HG02970 (cell line): Measurements from ENCODE around the gene PDE6G.
"Not testable (repeated sequence)": the region's sequence is repeated elsewhere in the genome, so short reads cannot be mapped to it uniquely, and the experiment has no call there.

Experiments
- ATAC-seq: cut with Tn5 transposase; IDR thresholded peaks from one replicate; pipeline ENCODE4 v1.9.1; 2021; ENCODE audit warnings: mild to moderate bottlenecking, moderate library complexity, moderate number of reproducible peaks; ENCODE audit not compliant: unreplicated experiment, low FRiP score

Gene PDE6G

DNA sequence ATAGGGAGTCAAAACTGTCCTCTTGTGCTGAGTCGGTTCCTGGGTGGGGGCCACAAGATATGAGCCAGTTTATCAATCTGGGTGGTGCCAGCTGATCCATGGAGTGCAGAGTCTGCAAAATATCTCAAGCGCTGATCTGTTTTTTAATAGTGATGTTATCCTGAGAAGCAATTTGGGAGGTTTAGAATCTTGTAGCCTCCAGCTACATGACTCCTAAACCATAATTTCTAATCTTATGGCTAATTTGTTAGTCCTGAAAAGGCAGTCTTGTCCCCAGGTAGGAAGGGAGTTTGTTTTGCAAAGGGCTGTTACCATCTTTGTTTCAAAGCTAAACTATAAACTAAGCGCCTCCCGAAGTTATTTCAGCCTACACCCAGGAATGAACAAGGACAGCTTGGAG lies 17.7 kb downstream of the PDE6G start:
- no peak for ATAC-seq

DNA sequence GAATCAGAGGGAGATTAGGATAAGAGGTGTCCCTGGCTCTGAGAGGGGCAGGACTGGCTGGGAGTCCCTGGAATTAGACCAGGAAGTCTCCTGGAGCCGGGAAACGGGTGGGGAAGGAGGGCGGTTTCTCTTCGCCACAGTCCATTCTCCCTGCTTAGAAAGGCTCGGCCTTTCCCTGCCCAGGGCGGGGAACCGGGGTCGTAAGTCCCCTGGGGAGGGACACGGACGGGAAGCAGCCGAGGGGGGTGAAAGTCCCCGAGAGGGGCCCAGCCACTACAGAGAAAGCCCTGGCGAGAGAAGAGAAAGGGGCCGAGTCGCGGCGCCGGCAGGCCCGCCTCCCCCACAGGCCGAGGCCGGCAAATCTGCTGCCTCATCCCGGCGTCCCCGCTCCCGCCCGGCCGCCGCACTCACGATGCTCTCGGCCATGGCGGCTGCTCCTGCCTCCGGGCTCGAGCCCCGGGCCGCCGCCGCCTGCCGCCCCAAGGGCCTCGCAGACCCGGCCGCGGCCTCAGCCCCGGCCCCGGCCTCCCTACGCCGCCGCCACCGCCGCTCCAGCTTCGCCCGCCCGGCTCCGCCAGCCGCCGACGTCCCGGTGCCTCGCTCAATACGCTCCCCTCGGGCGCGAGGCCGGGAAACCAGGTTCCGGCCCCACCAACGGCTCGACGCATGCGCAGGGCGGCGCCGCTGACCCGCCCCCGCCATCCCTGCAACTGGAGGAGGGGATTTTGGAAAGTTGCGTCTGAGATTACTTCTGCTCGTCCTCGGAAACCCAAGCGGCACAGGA lies 19.6 kb downstream of the PDE6G start, which contains the start of the genes NPLOC4 and TSPAN10:
TSS of gene NPLOC4 (minus strand) at position 608 of the 784 bp plus-strand sequence. CDS start at position 426, 182 bp downstream.
TSS of gene TSPAN10 (plus strand) at position 692 of the 784 bp plus-strand sequence. CDS start 5,217 bp downstream, outside the sequence.
- peak; percentile 92 for ATAC-seq

DNA sequence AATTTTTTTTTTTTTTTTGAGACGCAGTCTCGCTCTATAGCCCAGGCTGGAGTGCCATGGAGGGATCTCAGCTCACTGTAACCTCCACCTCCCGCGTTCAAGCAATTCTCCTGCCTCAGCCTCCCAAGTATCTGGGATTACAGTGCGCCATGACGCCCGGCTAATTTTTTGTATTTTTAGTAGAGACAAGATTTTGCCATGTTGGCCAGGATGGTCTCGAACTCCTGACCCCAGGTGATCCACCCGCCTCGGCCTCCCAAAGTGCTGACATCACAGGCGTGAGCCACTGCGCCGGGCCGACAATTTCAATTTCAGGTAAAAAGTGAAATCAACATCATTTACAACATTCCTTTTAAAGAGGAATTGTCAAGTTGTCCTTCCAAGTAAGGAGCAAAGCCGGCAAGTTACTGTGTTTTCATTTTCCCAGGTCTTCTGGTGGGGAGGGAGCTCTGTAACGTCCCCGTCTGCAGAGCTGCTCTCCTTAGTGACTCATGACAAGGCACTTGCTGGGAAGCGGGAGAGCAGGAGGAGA lies 20.3 kb downstream of the PDE6G start:
- ATAC-seq: peak; percentile 9

DNA sequence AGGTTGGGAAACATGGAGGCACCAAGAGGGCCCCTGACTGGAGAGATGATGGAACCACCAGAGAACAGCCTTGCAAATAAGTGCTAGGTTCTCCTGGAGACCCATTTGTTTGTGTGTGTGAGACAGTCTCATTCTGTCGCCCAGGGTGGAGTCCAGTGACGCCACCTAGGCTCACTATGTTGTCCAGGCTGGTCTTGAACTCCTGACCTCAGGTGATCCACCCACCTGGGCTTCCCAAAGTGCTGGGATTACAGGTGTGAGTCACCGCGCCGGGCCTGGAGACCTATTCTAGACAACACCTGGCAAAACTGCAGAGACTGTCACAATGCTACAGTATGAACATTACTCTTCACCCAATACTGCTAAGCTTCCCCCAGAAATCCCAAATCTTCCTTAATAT lies 20.9 kb downstream of the PDE6G start:
- ATAC-seq: no peak

DNA sequence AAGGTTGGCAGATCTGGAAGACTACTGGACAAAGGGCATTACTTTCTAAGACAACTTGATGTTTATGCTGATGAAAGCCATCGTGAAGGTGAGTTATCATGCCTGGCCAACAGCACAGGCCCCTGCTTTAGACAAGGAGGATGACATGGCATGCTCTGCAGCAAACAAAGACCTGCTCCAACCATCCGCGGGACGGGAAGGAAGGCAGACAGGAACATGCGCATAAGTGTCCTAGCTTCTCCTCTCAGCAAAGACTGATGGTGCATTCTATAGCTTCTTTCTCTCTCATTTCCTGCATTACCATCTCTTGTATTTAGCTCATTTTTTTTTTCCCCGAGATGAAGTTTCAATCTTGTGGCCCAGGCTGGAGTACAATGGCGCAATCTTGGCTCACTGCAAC lies 24.9 kb downstream of the PDE6G start:
- no peak for ATAC-seq

DNA sequence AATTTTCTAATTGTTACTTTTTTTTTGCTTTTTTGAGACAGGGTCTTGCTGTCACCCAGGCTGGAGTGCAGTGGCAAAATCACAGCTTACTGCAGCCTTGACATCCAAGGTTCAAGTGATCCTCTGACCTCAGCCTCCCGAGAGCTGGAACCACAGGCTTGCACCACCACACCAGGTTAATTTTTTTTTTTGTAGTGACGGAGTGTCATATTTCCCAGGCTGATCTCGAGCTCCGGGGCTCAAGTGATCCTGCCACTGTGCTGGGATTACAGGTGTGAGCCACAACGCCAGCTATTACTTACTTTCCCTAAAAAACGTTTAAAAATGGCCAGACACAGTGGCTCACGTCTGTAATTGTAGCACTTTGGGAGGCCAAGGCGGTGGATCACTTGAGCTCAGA lies 26.1 kb downstream of the PDE6G start:
- no peak for ATAC-seq

DNA sequence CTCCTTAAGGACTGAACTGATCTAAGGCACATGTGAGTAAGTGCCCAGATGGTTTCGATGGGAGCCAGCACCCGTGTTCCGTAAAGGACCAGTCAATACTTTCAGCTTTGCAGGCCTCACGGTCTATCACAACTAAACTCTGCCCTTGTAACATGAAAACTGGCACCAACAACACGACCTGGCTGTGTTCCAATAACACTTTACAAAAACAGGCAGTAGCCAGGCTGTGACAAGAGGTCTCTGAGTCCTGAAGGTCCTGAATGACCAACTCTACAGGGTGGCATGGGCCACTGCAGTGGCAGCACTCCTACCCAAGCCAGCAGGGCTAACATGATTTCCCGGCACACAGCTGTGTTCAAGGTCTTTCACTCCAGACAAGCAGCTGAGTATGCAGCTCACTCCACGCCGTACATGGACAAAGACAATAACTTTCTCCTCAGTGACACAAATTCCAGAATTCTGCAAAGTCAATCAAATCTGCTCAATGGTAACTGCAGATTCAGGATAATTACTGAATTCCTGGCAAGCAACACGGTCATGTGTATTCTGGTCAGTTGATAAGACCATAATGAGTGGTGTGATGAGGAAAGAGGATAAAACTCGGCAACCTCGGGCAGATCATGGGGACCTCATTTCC lies 34.7 kb downstream of the PDE6G start:
- ATAC-seq: no peak

DNA sequence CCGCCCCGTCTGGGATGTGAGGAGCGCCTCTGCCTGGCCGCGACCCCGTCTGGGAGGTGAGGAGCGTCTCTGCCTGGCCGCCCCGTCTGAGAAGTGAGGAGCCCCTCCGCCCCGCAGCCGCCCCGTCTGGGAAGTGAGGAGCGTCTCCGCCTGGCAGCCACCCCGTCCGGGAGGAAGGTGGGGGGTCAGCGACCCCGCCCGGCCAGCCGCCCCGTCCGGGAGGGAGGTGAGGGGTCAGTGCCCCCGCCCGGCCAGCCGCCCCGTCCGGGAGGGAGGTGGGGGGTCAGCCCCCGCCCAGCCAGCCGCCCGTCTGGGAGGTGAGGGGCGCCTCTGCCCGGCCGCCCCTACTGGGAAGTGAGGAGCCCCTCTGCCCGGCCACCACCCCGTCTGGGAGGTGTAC lies 38.0 kb downstream of the PDE6G start:
- not testable (repeated sequence) for ATAC-seq

DNA sequence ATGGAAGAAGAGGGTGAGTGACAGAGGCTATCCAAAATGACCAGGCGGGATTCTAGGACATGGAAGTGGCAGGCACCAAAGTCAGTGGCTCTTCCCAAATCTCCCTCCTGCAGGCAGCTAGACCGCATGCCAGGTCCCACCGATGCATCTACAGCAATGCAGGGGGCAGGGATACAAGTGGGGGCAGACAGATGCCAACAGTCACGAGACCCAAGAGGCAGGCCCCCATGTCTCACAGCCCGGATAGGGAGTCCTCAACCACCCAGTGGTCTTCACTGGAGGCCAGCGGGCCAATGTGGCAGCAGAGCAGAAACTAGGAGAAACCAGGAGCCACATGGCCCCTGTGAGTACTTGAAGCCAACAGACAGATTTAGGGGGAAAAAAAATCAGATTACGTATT lies 39.5 kb downstream of the PDE6G start:
- ATAC-seq: no peak

DNA sequence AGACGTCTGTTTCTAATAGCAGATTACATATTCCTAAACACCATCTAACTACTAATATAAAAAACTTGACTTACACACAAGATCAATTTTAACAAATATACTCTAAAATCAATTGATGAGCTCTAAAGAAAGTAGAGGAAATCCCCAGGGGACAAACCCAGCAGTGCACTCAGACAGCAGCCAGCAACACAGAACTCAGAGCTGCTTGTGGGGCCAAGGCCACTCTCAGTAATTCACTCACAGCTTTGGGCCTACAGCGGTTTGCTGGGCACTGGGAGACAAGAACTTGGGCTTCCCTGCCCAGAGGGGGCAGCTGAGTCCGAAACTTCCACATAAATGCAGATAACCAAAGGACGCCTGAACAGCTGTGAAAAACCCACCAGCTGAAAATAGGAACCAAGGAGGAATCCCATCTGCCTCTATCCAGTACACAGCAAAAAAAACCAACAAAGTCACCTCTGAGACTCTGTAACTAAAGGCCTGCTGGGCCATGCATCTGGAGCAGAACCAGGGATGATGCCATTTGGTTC lies 40.9 kb downstream of the PDE6G start:
- ATAC-seq: no peak

DNA sequence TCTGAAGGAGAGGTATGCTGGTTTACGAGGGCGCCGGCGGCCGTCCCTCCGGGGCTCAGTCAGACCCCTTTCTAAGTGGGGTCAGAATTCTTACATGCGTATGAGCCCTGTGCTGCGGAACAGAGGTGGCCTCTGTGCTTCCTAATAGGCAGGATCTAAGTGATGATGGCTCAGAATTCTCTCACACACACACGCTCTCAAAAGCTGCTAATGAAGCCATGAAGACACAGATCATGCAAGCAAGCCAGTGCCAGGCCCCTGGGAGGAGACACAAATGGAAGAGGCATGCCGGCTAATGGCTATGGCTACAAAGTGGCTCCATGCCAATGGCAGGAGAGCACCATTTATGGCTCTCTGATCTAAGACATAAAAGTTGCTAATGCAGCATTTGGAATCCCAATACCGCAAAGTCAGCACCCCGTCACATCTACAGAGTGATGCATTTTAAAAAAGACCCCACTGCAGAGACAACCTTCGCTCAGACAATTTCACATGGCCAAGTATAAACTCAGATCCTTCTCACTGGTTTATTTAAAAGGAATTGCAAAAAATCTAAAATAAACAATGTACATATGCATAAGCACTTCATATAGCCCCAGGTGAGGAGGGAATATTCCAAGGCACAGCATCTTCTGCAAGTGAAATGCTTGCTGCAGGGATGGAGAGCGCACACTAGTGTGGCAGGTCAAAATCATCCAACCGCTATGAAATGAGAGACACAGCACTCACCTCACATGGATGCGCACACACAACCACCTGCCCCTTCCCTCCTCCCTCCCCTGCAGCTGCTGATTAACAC lies 44.0 kb downstream of the PDE6G start:
- ATAC-seq: no peak

DNA sequence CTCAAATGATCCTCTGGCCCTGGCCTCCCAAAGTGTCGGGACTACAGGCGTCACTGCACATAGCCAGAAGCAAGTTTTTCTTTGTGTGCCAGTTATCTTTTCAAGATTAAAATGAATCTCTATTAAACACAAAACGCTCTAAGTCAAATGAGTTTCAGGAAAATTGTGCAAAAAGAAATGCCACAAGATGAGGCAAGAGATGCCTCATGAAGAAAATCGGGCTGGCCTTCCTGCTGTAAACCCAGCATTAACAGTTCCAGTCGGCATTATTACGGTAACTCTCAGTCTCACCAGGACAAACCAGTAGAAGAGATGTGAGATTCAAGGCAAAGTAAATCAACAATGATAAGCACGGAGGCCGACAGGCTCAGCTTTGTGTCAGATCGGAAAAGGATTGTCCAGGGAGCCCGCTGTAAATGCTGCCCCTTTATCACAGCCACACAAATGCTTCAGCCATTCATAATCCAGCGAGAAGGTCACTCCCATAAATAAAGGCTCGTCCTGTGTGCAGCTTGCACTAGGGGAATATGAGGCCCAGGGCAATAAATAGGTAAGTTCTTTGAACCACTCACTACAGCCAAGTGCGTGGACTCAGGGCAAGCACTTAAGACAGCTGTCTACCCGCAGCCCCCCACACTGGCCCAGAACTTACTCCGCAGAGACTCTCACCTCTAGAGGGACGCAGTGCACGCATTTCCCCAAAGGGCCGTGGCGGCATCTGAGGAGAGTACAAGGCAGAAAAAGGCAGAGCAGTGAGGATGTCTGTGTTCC lies 46.6 kb downstream of the PDE6G start:
- ATAC-seq: no peak

DNA sequence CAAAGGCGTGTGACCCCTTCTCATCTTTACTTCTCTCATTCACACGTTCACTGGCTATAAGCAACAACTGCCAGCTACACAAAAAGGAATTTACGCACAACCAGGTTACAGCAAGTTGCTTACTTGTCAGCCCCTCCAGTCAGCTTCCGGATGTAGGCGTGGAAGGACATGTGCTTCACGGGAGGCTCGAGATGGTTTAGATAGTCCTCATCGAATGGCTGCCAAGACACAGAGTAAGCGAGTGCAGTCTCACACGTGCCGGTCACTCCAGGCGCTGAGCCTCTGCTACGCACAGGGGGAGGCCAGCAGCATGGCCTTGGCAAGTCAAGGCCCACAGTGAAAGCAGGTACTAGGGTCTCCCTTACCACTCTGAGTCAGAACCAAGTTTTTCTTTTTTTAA lies 47.7 kb downstream of the PDE6G start:
- no peak for ATAC-seq

DNA sequence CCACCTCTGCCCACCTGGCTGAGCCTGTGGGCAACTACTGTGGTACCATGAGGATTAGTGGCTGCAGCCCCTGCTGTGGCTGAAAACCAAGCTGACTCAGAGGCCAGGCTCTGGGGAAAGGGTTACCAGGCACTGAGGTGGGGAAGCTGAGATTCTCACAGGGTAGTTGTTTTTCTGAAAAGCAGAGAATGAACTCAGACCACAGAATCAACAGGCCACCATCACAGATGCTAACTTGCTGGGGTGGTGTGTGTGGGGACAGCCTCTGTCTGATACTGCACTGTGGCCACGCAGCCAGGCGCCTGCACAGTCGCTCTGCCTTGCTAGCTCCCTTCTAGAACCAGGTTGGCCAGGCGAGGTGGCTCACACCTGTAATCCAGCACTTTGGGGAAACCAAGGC lies 48.3 kb downstream of the PDE6G start:
- no peak for ATAC-seq

DNA sequence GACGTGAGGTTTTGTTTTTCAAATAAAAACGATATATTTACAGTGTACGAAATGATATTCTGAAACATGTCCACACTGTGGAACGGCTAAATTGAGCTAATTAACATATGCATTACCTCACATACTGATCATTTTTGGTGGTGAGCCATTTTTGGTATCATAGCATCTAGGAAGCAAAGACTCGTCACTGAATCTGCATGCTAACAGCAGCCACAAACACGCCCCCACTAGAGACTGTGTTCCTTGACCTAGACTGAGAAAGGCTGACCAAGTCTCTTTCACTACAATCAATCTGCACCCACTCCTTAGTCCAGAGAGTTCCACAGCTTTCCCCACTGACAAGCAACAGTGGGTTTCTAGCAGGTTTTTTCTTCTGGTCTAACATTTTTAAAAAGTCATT lies 48.9 kb downstream of the PDE6G start:
- no peak for ATAC-seq

DNA sequence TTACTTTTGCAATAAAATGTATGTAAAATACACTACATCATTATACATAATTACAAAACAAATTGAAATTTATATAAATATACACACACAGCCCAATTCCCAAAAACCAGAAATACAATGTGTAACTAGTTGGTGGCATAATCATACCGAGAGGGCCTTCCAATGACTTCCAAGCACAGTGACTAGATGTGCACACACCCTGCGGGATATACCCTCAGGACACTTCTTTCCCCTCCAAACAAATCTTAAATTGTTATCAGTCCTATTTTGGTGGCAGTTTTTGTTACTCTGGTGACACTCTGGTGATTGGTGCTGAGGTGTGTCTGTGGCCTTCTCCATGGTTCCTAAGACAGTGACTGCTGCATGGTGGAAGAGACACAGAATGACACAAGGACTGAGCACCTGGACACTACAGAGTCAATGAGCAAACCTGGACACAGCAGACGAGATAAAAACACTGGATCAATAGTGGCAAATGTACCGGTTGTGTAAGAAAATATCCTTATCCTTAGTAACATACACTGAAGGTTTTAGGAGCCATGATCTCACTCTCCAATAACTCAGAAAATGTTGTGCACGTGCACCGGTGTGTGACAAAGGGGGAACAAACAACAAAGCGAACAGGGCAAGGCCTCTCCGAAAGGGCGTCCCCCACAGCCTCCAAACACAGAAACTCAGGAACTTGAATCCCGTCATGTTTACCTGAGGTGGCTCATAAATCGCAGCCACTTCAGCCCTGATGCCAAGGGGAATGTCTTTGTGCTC lies 52.3 kb downstream of the PDE6G start:
- no peak for ATAC-seq

DNA sequence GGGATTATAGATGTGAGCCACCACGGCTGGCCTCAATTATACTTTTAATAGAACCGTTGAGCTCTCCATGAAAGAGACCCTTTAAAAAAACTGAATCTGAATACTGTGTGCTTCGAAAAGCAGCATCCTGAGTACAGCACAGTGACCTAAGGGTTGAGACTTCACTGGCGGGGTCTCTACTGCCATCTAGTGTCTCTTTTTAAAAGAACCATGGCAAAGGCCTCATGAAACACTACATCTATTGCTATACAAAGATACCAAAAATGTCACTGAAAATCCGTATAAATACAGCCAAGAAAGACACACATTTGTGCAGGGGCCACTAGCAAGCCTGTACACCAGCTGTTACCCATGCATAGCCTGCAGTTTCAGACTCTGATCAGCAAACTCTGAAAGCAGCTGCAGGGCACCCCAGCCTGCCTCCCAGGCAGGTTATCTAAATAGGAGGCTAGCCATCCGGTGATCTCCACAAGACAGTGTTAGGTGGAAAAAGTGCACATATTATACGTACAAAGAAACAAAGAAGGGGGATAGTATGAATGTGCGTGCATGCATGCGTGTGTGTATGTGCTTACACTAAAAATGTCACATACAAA lies 54.7 kb downstream of the PDE6G start:
- no peak for ATAC-seq
